HL-60 (cell line): Measurements from ENCODE around the gene IRS1.
A peak's percentile ranks its signal among the peaks of the same experiment; 100 is the strongest.

ENCODE experiments used
- DNase-seq, 2 experiments: peaks; one replicate each; pipeline ENCODE4 v3.0.0-alpha.2; 2010 to 2020; ENCODE audit warnings: low read depth in 1 of 2, low spot score in 1 of 2
- H3K27ac ChIP-seq: fragments of 250-450 bp; sonication (Bioruptor Pico); replicated peaks from 2 replicates; pipeline ENCODE4 v1.5.1; 2020; ENCODE audit warnings: mild to moderate bottlenecking, moderate library complexity
- H3K27me3 ChIP-seq: fragments of 250-450 bp; sonication (Bioruptor Pico); 2 replicates; pipeline ENCODE4 v1.5.1; 2021; ENCODE audit warnings: mild to moderate bottlenecking, moderate library complexity; ENCODE audit not compliant: insufficient read depth, poor library complexity, severe bottlenecking
- H3K4me3 ChIP-seq: replicated peaks from 2 replicates; pipeline ENCODE4 v1.5.1; 2011; ENCODE audit warnings: mild to moderate bottlenecking, control low read depth, low read length; ENCODE audit not compliant: insufficient read depth
- CTCF ChIP-seq: IDR thresholded peaks from one replicate; pipeline ENCODE4 v1.5.1; 2011; ENCODE audit warnings: low read length, control low read depth, inconsistent platforms; ENCODE audit not compliant: insufficient read depth
- GABPA ChIP-seq: IDR thresholded peaks from 2 replicates; pipeline ENCODE4 v1.6.1; 2012; ENCODE audit warnings: low read depth
- POLR2AphosphoS5 ChIP-seq: IDR thresholded peaks from 2 replicates; pipeline ENCODE4 v1.6.1; 2012; ENCODE audit warnings: low read depth
- REST ChIP-seq: IDR thresholded peaks from 2 replicates; pipeline ENCODE4 v1.6.1; 2012; ENCODE audit warnings: low read depth; ENCODE audit not compliant: insufficient replicate concordance
- SPI1 ChIP-seq: IDR thresholded peaks from 2 replicates; pipeline ENCODE4 v1.6.1; 2012; ENCODE audit warnings: low read depth, mild to moderate bottlenecking, borderline replicate concordance

The IRS1 gene

GRCh38 chr2:226793646-226794045, 6.0 kb downstream of the IRS1 start:
- DNase-seq: no peak
- Histone ChIP-seq H3K4me3 (no peak overlapping the region), H3K27me3 (peaks cover 5% of the 10 kb centered on the region), H3K27ac (no peak overlapping the region)
- TF ChIP-seq REST: no peak
- TF ChIP-seq POLR2AphosphoS5: no peak
- no peak for TF ChIP-seq CTCF
- no peak for TF ChIP-seq SPI1
- no peak for TF ChIP-seq GABPA

- no peaks in the 10 kb centered on the region for H3K27me3 ChIP-seq
- no peak for DNase-seq
- TF ChIP-seq GABPA (no peak), SPI1 (no peak), CTCF (no peak), REST (no peak), POLR2AphosphoS5 (no peak)
- peak overlapping the region; percentile 86 for H3K27ac ChIP-seq
- H3K4me3 ChIP-seq: peak overlapping the region; percentile 54
Measured at GRCh38 chr2:226792155-226792881, 7.3 kb downstream of the IRS1 start.

- Histone ChIP-seq H3K4me3 (peak overlapping the region; percentile 54), H3K27me3 (no peaks in the 10 kb centered on the region), H3K27ac (peak overlapping the region; percentile 86)
- TF ChIP-seq GABPA (no peak), SPI1 (no peak), POLR2AphosphoS5 (peak; percentile 9; the same call in 1 of the 2 replicates)
- peak in 1 of 2 experiments; percentile 88 for DNase-seq
Measured at GRCh38 chr2:226791487-226792081, 8.0 kb downstream of the IRS1 start.

GRCh38 chr2:226791056-226791486, 8.5 kb downstream of the IRS1 start:
- H3K27ac ChIP-seq: peak overlapping the region; percentile 72
- no peaks in the 10 kb centered on the region for H3K27me3 ChIP-seq
- peak overlapping the region; percentile 54 for H3K4me3 ChIP-seq
- DNase-seq: peak in 1 of 2 experiments; percentile 20
- TF ChIP-seq GABPA: no peak
- peak; percentile 8; the same call in 1 of the 2 replicates for TF ChIP-seq POLR2AphosphoS5
- no peak for TF ChIP-seq CTCF
- no peak for TF ChIP-seq SPI1
- TF ChIP-seq REST: no peak
